AG04450 (cell line): ENCODE measurements around the gene ENGASE. TPM values are rescaled to one million over a fixed set of nuclear protein-coding genes. Genes with fewer than 3 reads are reported as not detected.

Experiments used
- CTCF ChIA-PET: fragments of 300-600, 350-600 bp; formaldehyde crosslinking; extraction: SDS; loops from one replicate; lab custom pipeline; 2022; ENCODE audit warnings: antibody characterized with exemption, inconsistent platforms; lab: Charles Lee
- POLR2A ChIA-PET: fragments of 350-600 bp; formaldehyde crosslinking; extraction: SDS; loops from one replicate; lab custom pipeline; 2021; ENCODE audit warnings: antibody characterized with exemption, inconsistent platforms; lab: Yijun Ruan, JAX
- DNase-seq: peaks from one replicate; pipeline ENCODE4 v3.0.0-alpha.2; 2011; ENCODE audit warnings: low read depth, low spot score
- H3K27ac ChIP-seq: one replicate; pipeline ENCODE4 v1.5.1; 2012; ENCODE audit warnings: low read depth, low read length, control low read depth
- H3K27me3 ChIP-seq: one replicate; pipeline ENCODE4 v1.6.0; 2012; ENCODE audit warnings: low read length; ENCODE audit not compliant: control insufficient read depth, insufficient read depth
- H3K4me3 ChIP-seq: 2 replicates; pipeline ENCODE4 v1.5.1; 2011; ENCODE audit warnings: mild to moderate bottlenecking, low read depth, low read length, control low read depth
- H3K9me3 ChIP-seq: 2 replicates; pipeline ENCODE4 v1.5.1; 2012; ENCODE audit warnings: low read length; ENCODE audit not compliant: control insufficient read depth, insufficient read depth
- polyA plus RNA-seq: library from polyadenylated mRNA; depleted of rRNA; stranded (reverse); fragments of >200 nt; gene quantifications from 2 replicates; pipeline ENCODE4 v1.2.3, GENCODE V29; 2011
- TF ChIP-seq, protein P1 (sequence below): IDR thresholded peaks from 2 replicates; pipeline ENCODE4 v1.5.1; 2011; ENCODE audit warnings: low read depth, low read length, control low read depth, inconsistent platforms

The ENGASE gene
- polyA plus RNA-seq, 1 experiment: 5.9 TPM

- Histone ChIP-seq H3K27ac (no peak overlapping the region), H3K27me3 (peaks cover 67% of the 10 kb centered on the region), H3K4me3 (no peak overlapping the region), H3K9me3 (no peaks in the 10 kb centered on the region)
- POLR2A ChIA-PET: no interaction called here
- no peak for DNase-seq
- CTCF ChIA-PET: no interaction called here
- TF ChIP-seq, protein P1, sequence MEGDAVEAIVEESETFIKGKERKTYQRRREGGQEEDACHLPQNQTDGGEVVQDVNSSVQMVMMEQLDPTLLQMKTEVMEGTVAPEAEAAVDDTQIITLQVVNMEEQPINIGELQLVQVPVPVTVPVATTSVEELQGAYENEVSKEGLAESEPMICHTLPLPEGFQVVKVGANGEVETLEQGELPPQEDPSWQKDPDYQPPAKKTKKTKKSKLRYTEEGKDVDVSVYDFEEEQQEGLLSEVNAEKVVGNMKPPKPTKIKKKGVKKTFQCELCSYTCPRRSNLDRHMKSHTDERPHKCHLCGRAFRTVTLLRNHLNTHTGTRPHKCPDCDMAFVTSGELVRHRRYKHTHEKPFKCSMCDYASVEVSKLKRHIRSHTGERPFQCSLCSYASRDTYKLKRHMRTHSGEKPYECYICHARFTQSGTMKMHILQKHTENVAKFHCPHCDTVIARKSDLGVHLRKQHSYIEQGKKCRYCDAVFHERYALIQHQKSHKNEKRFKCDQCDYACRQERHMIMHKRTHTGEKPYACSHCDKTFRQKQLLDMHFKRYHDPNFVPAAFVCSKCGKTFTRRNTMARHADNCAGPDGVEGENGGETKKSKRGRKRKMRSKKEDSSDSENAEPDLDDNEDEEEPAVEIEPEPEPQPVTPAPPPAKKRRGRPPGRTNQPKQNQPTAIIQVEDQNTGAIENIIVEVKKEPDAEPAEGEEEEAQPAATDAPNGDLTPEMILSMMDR: no peak
These were observed 22.8 kb downstream of the ENGASE start for GRCh38 chr17:79097226-79098055.

DNA sequence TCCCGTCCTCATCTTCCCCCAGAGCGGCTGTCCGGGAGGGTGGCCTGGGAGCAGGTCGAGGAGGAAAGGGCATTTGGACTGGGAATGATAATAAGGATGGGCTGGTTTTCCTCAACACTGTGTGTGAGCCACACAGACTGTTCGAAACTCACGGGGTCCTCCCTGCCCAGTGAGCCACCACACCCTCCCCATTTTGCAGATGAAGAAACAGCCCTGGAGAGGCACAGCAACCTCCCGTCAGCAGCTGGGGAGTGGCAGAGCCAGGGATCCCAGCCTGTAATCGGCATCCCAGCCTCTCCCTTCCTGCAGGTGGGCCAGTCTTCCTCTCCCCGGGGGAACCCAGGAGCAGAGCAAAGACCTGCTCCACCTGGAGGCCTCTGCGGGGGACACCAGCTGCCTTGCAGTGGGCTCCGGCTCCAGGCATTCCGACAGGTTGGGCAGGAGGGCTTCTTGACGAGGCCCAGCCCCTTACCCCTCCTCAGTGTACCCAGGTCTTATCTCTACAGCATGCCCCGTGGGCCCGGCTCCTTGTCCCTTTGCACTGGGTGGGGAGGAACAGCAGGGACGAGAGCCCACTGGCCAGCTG, 23.8 kb downstream of the ENGASE start:
- CTCF ChIA-PET: no interaction called here
- POLR2A ChIA-PET: no interaction called here
- TF ChIP-seq, protein P1: no peak
- no peak overlapping the region for H3K4me3 ChIP-seq
- H3K27me3 ChIP-seq: peaks cover 68% of the 10 kb centered on the region
- no peak overlapping the region for H3K27ac ChIP-seq
- no peaks in the 10 kb centered on the region for H3K9me3 ChIP-seq
- DNase-seq: no peak

DNA sequence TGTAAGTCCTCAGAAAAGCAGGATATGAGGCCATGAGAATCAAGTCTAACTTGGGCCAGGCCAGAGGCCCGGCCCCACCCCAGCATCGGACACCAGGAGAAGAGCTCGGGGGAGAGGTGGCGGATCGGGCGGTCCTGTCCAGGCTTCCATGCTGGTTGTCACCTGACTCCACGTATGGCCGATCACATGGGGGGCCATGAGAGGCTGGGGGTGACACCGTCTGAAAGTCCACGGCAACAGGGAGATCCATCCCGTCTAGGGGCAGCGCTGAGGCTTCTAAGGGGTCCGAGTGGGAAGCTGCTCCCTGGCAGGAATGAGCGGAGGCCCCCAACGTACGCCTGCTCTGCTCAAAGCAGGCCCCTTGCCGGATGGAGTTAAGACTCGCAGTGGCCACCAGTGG, 25.8 kb downstream of the ENGASE start:
- POLR2A ChIA-PET: no interaction called here
- peaks cover 75% of the 10 kb centered on the region for H3K27me3 ChIP-seq
- no peak overlapping the region for H3K4me3 ChIP-seq
- TF ChIP-seq, protein P1: no peak
- no peaks in the 10 kb centered on the region for H3K9me3 ChIP-seq
- no peak for DNase-seq
- H3K27ac ChIP-seq: no peak overlapping the region
- CTCF ChIA-PET: interaction anchor here (0.7 kb wide), 1 partner anchor 12 kb away, joined by 3 read pairs; no protein-coding TSS in a partner anchor

DNA sequence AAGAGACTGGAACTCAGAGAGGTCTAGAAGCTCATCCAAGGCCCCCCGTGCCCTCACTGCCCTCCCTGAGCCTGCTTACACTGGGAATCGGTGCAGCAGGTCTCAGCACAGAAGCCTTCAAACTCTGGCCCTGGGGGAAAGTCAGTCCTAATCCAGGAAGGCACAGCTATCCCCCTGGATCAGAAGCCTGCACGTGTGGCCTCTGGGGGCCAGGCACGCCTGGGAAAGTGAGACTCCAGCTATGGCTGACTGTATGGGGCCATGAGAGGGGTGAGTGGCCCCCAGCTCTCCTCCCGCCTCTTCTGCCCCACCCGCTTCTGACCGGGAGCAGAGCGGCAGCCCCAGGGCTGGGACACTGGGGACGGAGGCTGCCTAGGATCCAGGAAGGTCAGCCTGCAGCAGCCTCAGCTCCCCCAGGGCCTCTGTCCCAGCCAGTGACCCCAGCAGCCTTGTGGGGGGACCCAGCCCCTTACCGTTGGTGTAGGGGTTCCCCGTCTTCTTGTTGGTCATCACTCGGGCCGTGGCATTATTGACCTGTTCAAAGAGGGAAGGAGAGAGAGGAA, 26.6 kb downstream of the ENGASE start:
- Histone ChIP-seq H3K9me3 (no peaks in the 10 kb centered on the region), H3K27ac (no peak overlapping the region), H3K27me3 (peaks cover 70% of the 10 kb centered on the region), H3K4me3 (no peak overlapping the region)
- POLR2A ChIA-PET: no interaction called here
- CTCF ChIA-PET: interaction anchor here (0.7 kb wide), 1 partner anchor 13 kb away, joined by 3 read pairs; no protein-coding TSS in a partner anchor
- no peak for DNase-seq
- TF ChIP-seq, protein P1: no peak

- no peak overlapping the region for H3K4me3 ChIP-seq
- POLR2A ChIA-PET: no interaction called here
- no peak for DNase-seq
- CTCF ChIA-PET: no interaction called here
- no peaks in the 10 kb centered on the region for H3K9me3 ChIP-seq
- TF ChIP-seq, protein P1: no peak
- H3K27me3 ChIP-seq: peaks cover 69% of the 10 kb centered on the region
- no peak overlapping the region for H3K27ac ChIP-seq
These were observed 27.6 kb downstream of the ENGASE start for GRCh38 chr17:79102214-79102613.
